SK-N-SH (cell line): Measurements from ENCODE around the gene PKD1. TPM values are rescaled to one million over a fixed set of nuclear protein-coding genes. Genes with fewer than 3 reads are reported as not detected.

ENCODE experiments used
- CTCF ChIA-PET: fragments of 300-600, 350-600 bp; formaldehyde crosslinking; extraction: SDS; loops from one replicate; lab custom pipeline; 2021; lab: Yijun Ruan, JAX
- POLR2A ChIA-PET: fragments of 350-600 bp; sonication (Branson Sonifier 250); formaldehyde crosslinking; extraction: SDS; loops from one replicate; lab custom pipeline; 2020; ENCODE audit warnings: antibody characterized with exemption, inconsistent platforms; lab: Yijun Ruan, JAX
- DNase-seq: peaks from one replicate; pipeline ENCODE4 v3.0.0; 2012
- H2AFZ ChIP-seq: fragments of 200-600 bp; sonication (generic); 2 replicates; pipeline ENCODE4 v1.8.1; 2016; ENCODE audit warnings: antibody characterized with exemption, mild to moderate bottlenecking, low read depth
- H3F3A ChIP-seq: fragments of 200-600 bp; sonication (generic); replicated peaks from 2 replicates; pipeline ENCODE3; 2016; ENCODE audit warnings: antibody characterized with exemption, mild to moderate bottlenecking; ENCODE audit not compliant: insufficient read depth
- H3K27ac ChIP-seq, 2 experiments: fragments of 200-500 bp in 1 of 2; fragments of 200-600 bp in 1 of 2; sonication (Bioruptor generic) in 1 of 2; sonication (generic), shearing (Covaris generic) in 1 of 2; 2 replicates each; pipeline versions ENCODE4 v1.5.1 to v1.6.1; 2014 to 2016; ENCODE audit warnings: low read depth in 2 of 2, inconsistent platforms in 1 of 2, low read length in 1 of 2, mild to moderate bottlenecking in 1 of 2, mixed read lengths in 1 of 2
- H3K27me3 ChIP-seq: fragments of 200-600 bp; sonication (generic), shearing (Covaris generic); 2 replicates; pipeline ENCODE4 v1.6.1; 2016; ENCODE audit warnings: mixed run types; ENCODE audit not compliant: insufficient read depth
- H3K36me3 ChIP-seq, 2 experiments: fragments of 200-500 bp in 1 of 2; fragments of 200-600 bp in 1 of 2; sonication (Bioruptor generic) in 1 of 2; sonication (generic) in 1 of 2; replicated peaks in 1 of 2; 2 replicates each; pipeline versions ENCODE3 to v1.5.1; 2014 to 2016; ENCODE audit warnings: low read length in 1 of 2, mild to moderate bottlenecking in 1 of 2; ENCODE audit not compliant: insufficient read depth in 2 of 2, control insufficient read depth in 1 of 2
- H3K4me1 ChIP-seq, 2 experiments: fragments of 200-500 bp in 1 of 2; fragments of 200-600 bp in 1 of 2; sonication (Bioruptor generic) in 1 of 2; sonication (generic), shearing (Covaris generic) in 1 of 2; 2 replicates each; pipeline versions ENCODE4 v1.5.1 to v1.6.1; 2014 to 2016; ENCODE audit warnings: low read depth in 1 of 2, low read length in 1 of 2, mixed run types in 1 of 2; ENCODE audit not compliant: insufficient read depth in 2 of 2, control insufficient read depth in 1 of 2
- H3K4me2 ChIP-seq: fragments of 200-600 bp; sonication (generic), shearing (Covaris generic); 2 replicates; pipeline ENCODE4 v1.6.1; 2017; ENCODE audit warnings: mixed run types
- H3K4me3 ChIP-seq, 2 experiments: fragments of 200-500 bp in 1 of 2; fragments of 200-600 bp in 1 of 2; sonication (Bioruptor generic) in 1 of 2; sonication (generic), shearing (Covaris generic) in 1 of 2; 2 replicates each; pipeline versions ENCODE4 v1.5.1 to v1.8.1; 2014 to 2016; ENCODE audit warnings: low read depth in 2 of 2, inconsistent platforms in 1 of 2, low read length in 1 of 2, mild to moderate bottlenecking in 1 of 2, mixed read lengths in 1 of 2, moderate library complexity in 1 of 2
- H3K79me2 ChIP-seq: fragments of 200-600 bp; sonication (generic); 2 replicates; pipeline ENCODE4 v1.8.1; 2017; ENCODE audit warnings: mild to moderate bottlenecking; ENCODE audit not compliant: insufficient read depth
- H3K9ac ChIP-seq: fragments of 200-600 bp; sonication (generic); 2 replicates; pipeline ENCODE4 v1.6.1; 2017; ENCODE audit warnings: mixed run types
- H3K9me2 ChIP-seq: fragments of 200-600 bp; sonication (generic); 2 replicates; pipeline ENCODE4 v1.6.1; 2017; ENCODE audit warnings: mixed run types
- H3K9me3 ChIP-seq: fragments of 200-600 bp; sonication (generic); 2 replicates; pipeline ENCODE4 v1.6.1; 2017; ENCODE audit warnings: mixed run types, mild to moderate bottlenecking, moderate library complexity
- H4K20me1 ChIP-seq: fragments of 200-600 bp; sonication (generic); 2 replicates; pipeline ENCODE4 v1.6.1; 2017; ENCODE audit warnings: mild to moderate bottlenecking, mixed run types; ENCODE audit not compliant: insufficient read depth
- CTCF ChIP-seq: fragments of 200-600 bp; sonication (generic); IDR thresholded peaks from 2 replicates; pipeline ENCODE4 v1.6.1; 2017; ENCODE audit warnings: antibody characterized with exemption, mild to moderate bottlenecking, moderate library complexity
- ELF1 ChIP-seq: IDR thresholded peaks from 2 replicates; pipeline ENCODE4 v1.4.0; 2012
- GATA2 ChIP-seq: sonication (generic); formaldehyde crosslinking; IDR thresholded peaks from 2 replicates; pipeline ENCODE4 v1.5.0; 2020; ENCODE audit warnings: mild to moderate bottlenecking, missing genetic modification reagents
- MEF2A ChIP-seq: IDR thresholded peaks from 2 replicates; pipeline ENCODE4 v1.4.0; 2012; ENCODE audit warnings: low read depth, borderline replicate concordance
- MXI1 ChIP-seq: IDR thresholded peaks from 2 replicates; pipeline ENCODE4 v1.6.1; 2012; ENCODE audit warnings: mild to moderate bottlenecking, low read depth, low read length, improper control_type of control experiment
- POLR2AphosphoS5 ChIP-seq: IDR thresholded peaks from 2 replicates; pipeline ENCODE4 v1.6.1; 2012; ENCODE audit warnings: low read depth, low read length
- RAD21 ChIP-seq: IDR thresholded peaks from 2 replicates; pipeline ENCODE4 v1.6.1; 2012; ENCODE audit warnings: mild to moderate bottlenecking, low read length
- RCOR1 ChIP-seq: fragments of 150-350 bp; IDR thresholded peaks from 2 replicates; pipeline ENCODE4 v1.6.1; 2017; ENCODE audit warnings: antibody characterized with exemption, low read length
- REST ChIP-seq: IDR thresholded peaks from 2 replicates; pipeline ENCODE4 v1.6.1; 2012; ENCODE audit warnings: mild to moderate bottlenecking, low read depth, low read length, moderate library complexity
- RXRA ChIP-seq: IDR thresholded peaks from 2 replicates; pipeline ENCODE4 v1.4.0; 2012; ENCODE audit warnings: low read depth, mild to moderate bottlenecking, borderline replicate concordance
- SIN3A ChIP-seq: IDR thresholded peaks from 2 replicates; pipeline ENCODE4 v1.6.1; 2012; ENCODE audit warnings: low read depth, mild to moderate bottlenecking, low read length, moderate library complexity, borderline replicate concordance
- TEAD4 ChIP-seq: IDR thresholded peaks from 2 replicates; pipeline ENCODE4 v1.4.0; 2012; ENCODE audit warnings: mild to moderate bottlenecking, borderline replicate concordance; ENCODE audit not compliant: insufficient read depth
- USF2 ChIP-seq: fragments of 150-350 bp; IDR thresholded peaks from 2 replicates; pipeline ENCODE4 v1.6.1; 2017; ENCODE audit warnings: antibody characterized with exemption, low read length, low read depth, borderline replicate concordance
- WGBS: methylation state at CpG from one replicate; pipeline ENCODE4 v1.1.6; 2017; ENCODE audit warnings: low lambda C conversion rate; 5-methylcytosine and 5-hydroxymethylcytosine counted together
- polyA plus RNA-seq, 3 experiments: library from polyadenylated mRNA; depleted of rRNA; stranded (reverse); fragments of >200 nt; gene quantifications; 2 replicates each; pipeline ENCODE4 v1.2.3, GENCODE V29; 2012

Gene PKD1
- polyA plus RNA-seq, 1 of the 3 experiments (the other 2 are of a cell fraction), result 47.4 TPM

GRCh38 chr16:2092866-2093265, 42.8 kb downstream of the PKD1 start:
- H3K9me2 ChIP-seq, result no peaks in the 10 kb centered on the region
- WGBS, result 98% methylated on average over 11 of the region's 13 CpGs
- no peaks in the 10 kb centered on the region; a peak in 1 of 4 replicates for H3K4me1 ChIP-seq
- no peak overlapping the region for H3K4me2 ChIP-seq
- DNase-seq, result no peak
- H3K79me2 ChIP-seq, result no peaks in the 10 kb centered on the region
- no peaks in the 10 kb centered on the region for H3K9me3 ChIP-seq
- H2AFZ ChIP-seq, result no peak overlapping the region
- H3K4me3 ChIP-seq, result no peak overlapping the region
- no peak overlapping the region for H3K9ac ChIP-seq
- H4K20me1 ChIP-seq, result peaks cover 12% of the 10 kb centered on the region; the same call in 1 of the 2 replicates
- peaks cover 21% of the 10 kb centered on the region for H3F3A ChIP-seq
- ChIA-PET POLR2A (interaction anchor here (1.6 kb wide), 1 partner anchor 34 kb away, joined by 4 read pairs; no protein-coding TSS in a partner anchor), CTCF (interaction anchor here (0.7 to 2.0 kb wide), 5 partner anchors 14 to 70 kb away, joined by 3 to 9 read pairs (median 3); no protein-coding TSS in a partner anchor)
- TF ChIP-seq MXI1 (no peak), RXRA (no peak), CTCF (no peak), POLR2AphosphoS5 (no peak), ELF1 (no peak), RAD21 (no peak), GATA2 (CRISPR knock-in tag) (no peak), TEAD4 (no peak), REST (no peak), MEF2A (no peak), SIN3A (no peak), RCOR1 (no peak), USF2 (no peak)
- no peaks in the 10 kb centered on the region for H3K27me3 ChIP-seq
- H3K36me3 ChIP-seq, result peaks cover 11 to 78% of the 10 kb centered on the region in 2 experiments
- H3K27ac ChIP-seq, result no peak overlapping the region
